Daoy (cell line): Measurements from ENCODE around the gene NPIPB8. TPM values are rescaled to one million over a fixed set of nuclear protein-coding genes. Genes with fewer than 3 reads are reported as not detected.
"Not testable (repeated sequence)": the region's sequence is repeated elsewhere in the genome, so short reads cannot be mapped to it uniquely, and the experiment has no call there.

ENCODE experiments used
- DNase-seq: peaks from one replicate; pipeline ENCODE4 v3.0.0-alpha.2; 2015; ENCODE audit warnings: low read depth
- total RNA-seq: library from RNA; depleted of rRNA; stranded (reverse); fragments of >200 nt; shearing (Covaris generic); gene quantifications from 2 replicates; pipeline ENCODE4 v1.2.3, GENCODE V29; 2014; rRNA removed

NPIPB8 gene
- not detected in 2 replicates for total RNA-seq

DNA sequence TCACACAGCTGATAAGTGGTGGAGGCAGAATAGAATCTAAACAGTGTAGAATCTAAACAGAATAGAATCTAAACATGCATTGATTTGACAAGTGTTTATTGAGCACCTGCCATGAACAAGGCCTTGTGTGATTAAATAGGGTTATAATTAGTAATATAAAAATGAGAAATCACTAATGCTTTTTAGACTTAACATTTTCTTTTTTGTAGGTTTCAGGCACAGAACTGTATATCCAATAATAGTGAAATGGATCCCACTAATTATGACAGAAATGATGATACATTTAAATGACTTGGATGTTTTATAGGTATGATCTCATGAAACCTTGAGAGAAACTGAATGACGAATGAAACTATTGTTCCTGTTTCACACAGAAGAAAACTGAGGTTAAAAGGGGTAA, at the start of gene NPIPB8:
Gene NPIPB8 (plus strand): TSS at position 301 of the 400 bp plus-strand sequence. CDS start 296 bp downstream, outside the sequence.
- not testable (repeated sequence) for DNase-seq

DNA sequence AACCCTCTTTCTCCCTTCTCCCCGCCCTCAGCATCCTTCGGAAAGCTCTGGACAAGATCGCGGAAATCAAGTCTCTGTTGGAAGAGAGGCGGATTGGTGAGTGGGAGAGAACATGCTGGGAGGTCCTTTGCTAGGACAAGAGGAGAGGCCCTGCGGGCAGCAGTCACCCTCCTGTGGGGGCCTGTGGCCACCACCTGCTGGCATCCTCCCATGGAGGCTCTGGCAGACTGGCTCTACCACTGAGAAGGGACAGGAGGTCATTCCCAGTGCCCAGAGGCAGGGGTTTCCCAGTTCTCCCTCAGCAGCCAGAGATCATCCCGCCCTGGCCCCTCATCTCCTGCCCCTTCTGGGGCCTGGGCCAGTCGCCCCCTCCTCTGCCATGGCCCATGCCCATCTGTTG, 48.8 kb upstream of the NPIPB8 start:
- no peak for DNase-seq

DNA sequence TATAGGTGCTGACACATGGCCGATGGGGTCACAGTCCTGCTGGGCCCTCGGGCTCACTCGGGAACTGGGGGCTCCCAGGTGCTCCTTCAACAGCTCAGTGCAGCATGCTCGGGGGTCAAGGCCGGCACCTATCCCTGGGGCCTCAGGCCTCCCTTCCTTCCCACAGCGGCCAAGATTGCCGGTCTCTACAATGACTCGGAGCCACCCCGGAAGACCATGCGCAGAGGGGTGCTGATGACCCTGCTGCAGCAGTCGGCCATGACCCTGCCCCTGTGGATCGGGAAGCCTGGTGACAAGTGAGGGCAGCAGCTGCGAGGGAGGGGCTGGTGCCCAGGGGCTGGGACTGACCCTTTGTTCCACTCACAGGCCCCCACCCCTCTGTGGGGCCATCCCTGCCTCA, 47.9 kb upstream of the NPIPB8 start:
- no peak for DNase-seq

DNA sequence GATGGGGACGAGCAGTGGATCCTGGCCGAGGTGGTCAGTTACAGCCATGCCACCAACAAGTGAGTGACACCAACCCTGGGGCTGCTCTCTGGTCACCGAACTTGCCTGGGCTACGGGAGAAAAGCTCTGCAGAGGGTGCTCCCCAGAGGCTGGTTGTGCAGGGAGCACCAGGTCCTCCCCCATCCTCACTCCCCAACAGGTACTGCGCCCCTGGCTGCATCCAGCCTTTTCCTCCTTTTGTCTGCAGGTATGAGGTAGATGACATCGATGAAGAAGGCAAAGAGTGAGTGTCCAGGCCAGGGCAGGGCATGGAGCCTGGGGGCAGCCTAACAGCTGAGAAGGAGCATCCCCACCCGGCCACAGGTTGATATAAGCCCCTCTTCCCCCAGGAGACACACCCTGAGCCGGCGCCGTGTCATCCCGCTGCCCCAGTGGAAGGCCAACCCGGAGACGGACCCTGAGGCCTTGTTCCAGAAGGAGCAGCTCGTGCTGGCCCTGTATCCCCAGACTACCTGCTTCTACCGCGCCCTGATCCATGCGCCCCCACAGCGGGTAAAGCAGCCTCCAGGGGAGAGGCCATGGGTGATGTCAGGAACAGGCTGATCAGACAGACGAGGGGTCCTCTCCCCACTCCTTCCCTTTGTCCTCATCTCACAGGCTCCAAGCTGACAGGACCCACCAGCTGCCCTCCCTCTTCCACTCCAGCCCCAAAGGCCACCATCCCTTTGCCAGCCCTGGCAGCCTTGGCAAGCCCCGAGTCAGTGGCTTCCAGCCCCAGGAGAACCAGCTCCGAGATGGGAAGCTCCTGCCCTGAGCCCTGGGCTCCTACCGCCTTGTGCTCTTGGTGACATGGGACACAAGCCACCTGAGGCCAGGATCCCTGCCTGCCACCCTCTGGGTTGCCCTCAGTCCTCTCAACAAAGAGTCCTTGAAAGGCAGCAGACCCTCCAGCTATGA, 47.2 kb upstream of the NPIPB8 start:
- no peak for DNase-seq

DNA sequence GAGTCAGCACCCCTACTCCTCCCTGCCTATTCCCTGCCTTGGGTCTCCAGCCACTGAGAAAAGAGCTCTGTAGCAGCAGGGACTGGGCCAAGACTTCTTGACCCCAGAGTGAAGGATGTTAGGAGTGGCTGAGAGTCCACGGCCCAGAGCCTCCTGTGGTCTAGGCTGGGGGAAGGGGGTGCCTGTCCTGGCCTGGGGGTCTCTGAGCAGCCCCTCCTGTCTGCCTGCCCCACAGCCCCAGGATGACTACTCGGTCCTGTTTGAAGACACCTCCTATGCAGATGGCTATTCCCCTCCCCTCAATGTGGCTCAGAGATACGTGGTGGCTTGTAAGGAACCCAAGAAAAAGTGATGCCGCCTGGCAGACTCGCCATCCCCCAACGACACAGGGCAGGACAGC, 46.5 kb upstream of the NPIPB8 start:
- no peak for DNase-seq

DNA sequence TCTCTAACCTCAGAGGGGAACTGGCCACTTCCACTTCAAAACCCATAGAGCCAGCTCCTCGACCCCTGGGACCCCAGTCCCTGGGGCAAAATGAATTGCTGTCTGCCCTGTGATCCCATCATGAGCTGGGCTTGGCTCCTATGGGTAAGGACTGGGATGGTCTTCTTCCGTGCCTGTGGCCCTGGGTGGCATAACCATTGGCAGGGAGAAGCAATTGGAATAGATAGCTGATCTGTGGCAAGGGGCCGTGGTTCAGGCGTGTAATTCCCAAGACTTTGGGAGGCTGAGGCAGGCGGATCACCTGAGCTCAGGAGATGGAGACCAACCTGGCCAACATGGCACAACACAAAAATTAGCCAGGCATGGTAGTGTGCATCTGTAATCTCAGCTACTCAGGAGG, 45.4 kb upstream of the NPIPB8 start:
- no peak for DNase-seq

DNA sequence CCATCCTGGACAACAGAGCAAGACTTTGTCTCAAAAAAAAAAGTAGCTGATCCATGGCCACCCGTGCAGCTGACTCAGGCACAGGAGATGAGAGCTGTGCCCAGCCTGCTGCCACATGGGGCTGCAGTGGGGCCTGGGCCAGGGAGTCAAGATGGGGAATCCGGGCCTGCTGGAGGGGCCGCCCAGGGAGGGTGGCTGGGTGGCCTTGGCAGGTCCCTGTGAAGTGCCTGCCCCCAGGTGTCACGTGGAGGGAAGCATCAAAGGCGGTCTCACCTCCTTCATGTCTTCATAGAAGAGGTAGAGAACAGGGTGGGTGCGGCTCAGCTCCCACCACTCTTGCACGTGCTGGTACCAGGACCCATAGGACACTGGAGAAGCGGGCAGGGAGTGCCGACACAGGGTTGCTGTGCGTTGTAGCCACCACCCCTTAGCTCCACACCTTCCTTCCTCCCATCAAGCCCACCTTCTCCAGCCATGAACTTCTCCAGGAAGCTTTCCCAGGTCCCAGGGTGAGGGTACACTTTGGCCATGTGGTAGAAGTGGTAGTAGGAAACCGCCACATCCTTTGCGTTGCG, 44.8 kb upstream of the NPIPB8 start:
- DNase-seq, result no peak

DNA sequence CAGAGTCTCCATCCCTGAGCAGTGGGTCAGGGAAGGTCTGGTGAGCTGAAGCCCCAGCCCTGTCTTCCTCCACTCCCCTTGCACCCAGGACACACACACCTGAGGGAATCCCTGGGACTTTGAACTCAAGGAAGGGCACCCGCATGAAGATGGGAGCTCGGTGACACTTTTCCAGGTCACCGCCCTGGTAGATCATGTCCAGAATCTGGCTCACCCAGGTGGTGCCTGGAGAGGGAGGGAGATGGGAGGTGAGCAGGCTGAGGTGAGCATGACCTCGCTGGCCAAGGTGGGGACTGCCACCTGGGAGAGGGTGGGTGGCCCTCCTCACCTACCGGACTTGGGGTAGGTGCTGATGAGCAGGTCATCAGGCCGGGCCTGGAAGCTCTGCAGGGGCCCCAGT, 42.4 kb upstream of the NPIPB8 start:
- DNase-seq, result not testable (repeated sequence)

DNA sequence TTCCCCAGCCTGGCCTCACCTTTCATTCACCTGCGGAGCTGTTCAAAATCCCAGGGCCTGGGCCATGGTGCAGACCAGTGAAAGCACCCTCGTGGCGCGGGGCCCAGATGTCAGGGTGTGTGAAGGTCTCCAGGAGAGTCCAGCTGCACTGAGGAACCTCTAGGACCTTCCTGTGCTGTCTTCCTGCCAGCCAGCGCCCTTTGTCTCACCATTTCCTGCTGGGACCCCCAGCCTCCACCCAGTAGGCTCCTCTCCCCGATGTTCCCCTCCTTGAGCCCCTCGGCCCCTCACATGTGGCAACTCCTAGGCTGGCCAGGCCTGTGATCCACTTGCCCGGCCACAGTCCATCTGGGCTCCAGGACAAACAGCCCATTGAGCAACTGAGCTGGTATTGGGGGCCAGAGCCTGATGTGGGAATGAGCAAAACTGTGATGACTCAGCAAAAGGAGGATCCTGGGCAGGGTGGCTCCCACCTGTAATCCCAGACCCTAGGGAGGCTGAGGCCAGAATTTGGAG, 41.7 kb upstream of the NPIPB8 start:
- DNase-seq, result no peak

DNA sequence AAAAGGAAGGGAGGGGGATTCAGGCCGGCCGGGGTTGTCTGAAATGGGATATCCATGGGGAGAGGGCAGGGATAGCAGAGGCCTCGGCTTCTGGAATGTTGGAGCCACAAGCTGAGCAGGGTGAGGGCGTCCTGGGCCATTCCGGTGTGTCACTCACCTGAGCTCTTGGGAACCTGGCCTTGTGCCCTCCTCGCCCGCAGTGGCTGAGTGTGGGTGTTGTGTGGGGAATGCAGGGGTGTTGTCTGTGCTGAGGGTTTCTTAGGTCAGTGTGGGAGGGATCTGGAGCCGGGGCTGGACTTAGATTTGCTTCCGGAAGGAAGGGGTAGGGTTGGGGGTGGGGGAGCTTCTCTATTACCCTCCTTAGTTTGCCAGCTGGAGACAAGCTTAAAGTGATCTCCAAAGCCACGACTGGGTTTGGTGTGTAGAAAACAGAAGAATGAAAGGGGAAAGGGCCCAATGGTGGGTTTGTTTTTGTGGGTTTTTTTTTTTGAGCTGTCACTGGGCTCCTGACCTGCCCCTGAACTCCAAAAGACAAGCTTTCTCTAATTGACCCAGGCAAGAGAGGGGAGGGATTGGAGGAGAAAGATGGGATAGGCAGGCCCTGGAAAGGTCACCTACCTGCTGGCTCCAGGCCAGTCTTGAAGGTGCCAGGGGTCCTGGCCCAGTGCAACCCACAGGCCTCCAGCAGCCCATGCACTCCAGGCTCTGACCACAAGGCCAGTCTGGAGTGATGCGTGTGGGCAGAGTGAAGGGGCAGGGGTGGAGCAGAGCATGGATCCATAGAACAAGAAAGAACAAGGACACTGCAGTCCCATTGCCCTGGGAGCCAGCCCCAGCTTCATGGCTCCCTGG, 40.8 kb upstream of the NPIPB8 start, which contains the start of gene SULT1A2:
Gene SULT1A2 (minus strand): TSS at position 211 of the 852 bp plus-strand sequence. CDS start 1,120 bp downstream, outside the sequence.
- DNase-seq, result peak; percentile 45

DNA sequence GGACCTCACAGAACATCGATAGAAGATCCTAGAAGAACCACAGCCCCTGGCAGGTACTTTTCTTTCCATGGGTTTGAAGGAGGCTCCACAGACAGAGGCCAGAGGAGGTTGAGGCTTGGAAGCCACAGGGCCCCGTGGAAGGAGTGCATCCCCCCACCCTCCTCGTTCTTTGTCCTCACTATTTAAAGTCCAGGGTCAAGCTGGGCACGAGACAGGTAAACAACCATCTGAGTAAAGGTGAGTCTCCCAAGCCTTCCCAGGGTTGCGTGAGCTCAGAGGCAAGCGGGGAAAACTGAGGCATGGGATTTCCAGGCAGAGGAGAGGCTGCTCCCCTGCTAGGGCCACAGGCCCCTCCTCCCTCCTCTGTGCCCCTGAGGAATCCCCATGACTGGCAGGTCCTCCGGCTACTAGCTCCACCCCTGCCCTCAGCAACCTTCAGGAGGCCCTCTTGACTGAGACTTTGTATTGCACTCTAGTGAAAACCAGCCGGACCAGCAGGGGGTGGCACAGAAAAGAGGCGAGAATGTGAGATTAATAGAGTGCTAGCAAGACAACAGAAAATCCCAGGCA, 40.1 kb upstream of the NPIPB8 start:
- DNase-seq, result no peak

DNA sequence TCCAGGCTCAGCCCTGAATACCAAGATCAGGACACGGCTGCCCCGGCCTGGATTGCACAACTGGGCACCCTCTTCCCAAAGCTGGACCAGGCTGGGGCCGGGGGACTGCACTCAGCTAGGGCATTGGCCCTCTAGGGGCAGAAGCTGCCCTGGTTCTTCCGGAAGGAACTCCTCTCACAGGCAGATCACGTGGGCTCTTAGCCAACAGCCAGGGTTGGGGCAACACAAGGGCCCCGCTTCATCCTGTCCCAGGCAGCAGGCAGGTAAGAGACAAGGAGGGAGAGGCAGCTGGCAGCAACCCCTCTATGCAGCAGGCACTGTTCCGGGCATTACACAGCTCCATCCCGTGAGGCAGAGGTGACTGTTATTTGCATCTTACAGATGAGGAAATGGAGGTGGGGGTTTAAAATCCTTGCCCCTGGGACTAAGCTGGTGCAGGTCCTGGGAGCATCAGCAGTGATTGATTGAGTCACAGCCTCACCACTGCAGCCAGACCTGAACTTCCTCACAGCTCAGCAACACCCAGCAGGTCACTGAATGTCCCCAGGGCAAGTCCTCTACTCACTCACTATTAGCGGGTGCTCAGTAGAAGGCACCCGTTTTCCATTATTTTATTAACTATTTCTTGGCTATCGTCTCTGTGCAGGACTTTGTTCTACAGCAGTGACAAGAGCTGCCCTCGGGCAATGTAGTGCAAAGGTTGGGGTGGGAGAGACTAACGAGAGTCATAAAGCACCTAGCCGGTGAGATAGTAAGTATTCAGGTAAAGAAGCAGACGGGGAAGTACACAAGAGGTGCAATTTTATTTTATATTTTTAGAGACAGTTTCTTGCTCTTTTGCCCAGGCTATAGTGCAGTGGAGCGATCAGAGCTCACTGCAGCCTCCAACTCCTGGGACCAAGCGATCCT, 38.2 kb upstream of the NPIPB8 start:
- not testable (repeated sequence) for DNase-seq

DNA sequence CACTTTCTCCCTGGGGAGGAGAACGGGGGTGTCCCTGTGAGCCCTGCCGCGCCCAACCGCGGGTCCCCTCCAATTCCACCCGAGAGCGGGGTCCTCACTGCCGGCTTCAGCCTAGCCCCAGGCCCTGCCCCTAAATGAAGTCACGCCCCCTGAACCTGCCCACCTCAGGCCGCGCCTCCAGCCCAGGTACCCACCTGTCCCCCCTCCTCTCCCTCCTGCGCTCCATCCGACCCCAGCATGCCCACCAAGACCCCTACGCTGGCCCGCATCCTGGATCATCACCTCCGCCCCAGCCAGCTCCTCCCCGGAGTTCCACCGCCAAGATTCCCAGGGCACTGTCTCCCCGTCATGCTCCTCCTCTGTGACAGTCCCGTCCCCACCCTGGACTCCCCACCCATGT, 36.9 kb upstream of the NPIPB8 start:
- not testable (repeated sequence) for DNase-seq

DNA sequence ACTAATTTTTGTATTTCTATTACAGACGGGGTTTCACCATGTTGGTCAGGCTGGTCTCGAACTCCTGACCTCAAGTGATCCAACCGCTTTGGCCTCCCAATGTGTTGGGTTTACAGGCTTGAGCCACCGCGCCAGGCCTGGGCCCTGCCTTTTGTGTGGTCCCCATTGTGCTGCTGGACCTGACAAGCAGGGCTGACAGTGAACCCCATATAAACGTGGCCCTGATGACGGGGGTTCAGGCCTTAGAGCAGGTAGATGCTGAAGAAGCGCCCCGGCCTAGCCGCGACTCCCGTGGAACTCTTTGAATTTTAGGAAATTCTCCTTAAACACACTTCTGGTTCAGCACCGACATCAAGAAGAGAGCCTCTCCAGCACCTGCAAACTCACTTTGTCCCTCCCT, 36.3 kb upstream of the NPIPB8 start:
- not testable (repeated sequence) for DNase-seq

DNA sequence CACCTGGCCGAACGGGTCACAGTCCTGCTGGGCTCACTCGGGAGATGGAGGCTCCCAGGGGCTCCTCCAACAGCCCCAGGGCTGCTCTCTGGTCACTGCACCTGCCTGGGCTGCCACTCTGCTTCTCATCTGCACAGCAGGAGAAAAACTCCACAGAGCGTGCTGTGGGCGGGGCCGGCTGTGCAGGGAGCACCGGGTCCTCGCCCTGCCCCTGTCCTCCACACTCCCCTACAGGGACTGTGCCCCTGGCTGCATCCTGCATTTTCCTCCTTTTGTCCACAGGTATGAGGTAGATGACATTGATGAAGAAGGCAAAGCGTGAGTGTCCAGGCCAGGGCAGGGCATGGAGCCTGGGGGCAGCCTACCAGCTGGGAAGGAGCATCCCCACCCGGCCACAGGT, 35.8 kb upstream of the NPIPB8 start:
- not testable (repeated sequence) for DNase-seq

DNA sequence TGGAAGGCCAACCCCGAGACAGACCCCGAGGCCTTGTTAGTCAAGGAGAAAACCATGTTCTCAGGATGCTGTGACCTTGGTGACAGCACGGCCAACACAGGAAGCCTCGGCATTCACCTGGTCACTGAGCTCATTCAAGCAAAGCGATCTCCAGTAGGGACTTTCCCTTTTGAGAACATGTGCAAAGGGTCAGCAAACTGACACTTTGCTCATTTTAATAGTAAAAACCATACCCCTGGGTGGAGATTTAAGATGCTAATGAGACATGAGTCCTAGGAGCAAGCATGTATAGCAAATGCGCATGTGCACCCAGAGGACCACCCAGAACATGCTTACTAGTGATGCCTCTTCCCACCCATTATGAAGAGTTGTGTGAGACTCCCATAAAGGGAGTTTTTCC, 35.3 kb upstream of the NPIPB8 start:
- no peak for DNase-seq

DNA sequence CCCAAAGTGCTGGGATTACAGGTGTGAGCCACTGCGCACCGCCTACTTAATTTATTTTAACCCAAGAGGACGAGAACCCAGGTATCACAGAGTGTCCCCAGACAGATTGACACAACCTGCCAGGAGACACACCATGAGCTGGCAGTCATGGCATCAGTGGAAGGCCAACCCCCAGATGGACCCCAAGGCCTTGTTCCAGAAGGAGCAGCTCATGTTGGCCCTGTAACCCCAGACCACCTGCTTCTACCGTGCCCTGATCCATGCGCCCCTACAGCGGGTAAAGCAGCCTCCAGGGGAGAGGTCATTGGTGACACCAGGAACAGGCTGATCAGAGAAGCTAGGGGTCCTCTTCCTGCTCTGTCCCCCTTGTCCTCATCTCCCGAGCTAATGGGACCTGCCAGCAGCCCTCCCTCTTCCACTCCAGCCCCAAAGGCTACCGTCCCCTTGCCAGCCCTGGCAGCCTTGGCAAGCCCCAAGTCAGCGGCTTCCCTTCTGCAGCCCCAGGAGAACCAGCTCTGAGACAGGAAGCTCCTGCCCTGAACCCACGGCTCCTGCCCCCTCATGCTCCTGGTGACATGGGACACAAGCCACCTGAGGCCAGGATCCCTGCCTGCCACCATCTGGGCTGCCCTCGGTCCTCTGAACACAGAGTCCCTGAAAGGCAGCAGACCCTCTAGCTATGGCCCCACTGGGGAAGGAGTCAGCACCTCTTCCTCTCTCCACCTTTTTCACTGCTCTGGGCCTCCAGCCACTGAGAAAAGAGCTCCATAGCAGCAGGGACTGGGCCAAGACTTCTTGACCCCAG, 34.3 kb upstream of the NPIPB8 start:
- DNase-seq, result no peak

DNA sequence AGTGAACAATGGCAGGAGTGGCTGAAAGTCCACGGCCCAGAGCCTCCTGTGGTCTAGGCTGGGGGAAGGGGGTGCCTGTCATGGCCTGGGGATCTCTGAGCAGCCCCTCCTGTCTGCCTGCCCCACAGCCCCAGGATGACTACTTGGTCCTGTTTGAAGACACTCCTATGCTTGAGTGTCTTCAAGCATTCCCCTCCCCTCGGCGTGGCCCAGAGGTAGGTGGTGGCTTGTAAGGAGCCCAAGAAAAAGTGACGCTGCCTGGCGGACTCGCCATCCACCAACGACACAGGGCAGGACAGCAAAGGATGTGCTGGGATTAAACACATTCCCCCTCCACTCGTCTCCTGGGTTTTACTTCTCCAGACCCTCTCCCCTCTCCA, 33.7 kb upstream of the NPIPB8 start:
- DNase-seq, result no peak

DNA sequence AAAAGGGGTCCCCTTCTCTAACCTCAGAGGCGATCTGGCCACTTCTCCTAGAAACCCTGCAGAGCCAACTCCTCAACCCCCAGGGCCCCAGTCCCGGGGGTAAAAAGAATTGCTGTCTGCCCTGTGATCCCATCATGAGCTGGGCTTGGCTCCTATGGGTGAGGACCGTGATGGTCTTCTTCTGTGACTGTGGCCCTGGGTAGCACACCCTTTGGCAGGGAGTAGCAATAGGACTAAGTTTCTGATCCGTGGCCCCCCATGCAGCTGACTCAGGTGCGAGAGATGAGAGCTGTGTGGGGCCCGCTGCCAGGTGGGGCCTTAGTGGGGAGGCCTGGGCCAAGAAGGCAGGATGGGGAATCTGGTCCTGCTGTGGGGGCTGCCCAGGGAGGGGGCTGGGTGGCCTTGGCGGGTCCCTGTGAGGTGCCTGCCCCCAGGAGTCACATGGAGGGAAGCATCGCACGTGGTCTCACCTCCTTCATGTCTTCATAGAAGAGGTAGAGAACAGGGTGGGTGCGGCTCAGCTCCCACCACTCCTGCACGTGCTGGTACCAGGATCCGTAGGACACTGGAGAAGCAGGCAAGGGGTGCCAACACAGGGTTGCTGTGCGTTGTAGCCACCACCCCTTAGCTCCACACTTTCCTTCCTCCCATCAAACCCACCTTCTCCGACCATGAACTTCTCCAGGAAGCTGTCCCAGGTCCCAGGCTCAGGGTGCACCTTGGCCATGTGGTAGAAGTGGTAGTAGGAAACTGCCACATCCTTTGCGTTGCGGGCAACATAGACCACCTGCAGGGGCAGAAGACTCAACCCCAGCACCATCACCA, 31.4 kb upstream of the NPIPB8 start:
- no peak for DNase-seq
